K562 (cell line): ENCODE data around the gene ERCC4. TPM values are rescaled to one million over a fixed set of nuclear protein-coding genes. Genes with fewer than 3 reads are reported as not detected.

Experiments
- ATAC-seq: fragments of 200-7000 bp; cut with Tn5 transposase; 3 replicates; pipeline ENCODE4 v1.9.1; 2020; ENCODE audit warnings: moderate library complexity
- BruUV-seq: library from RNA; stranded (reverse); fragments of 400-500 nt; replicated peaks from 2 replicates; lab custom pipeline; 2021; lab: Mats Ljungman, UMichigan
- CTCF ChIA-PET: fragments of 300-600 bp; formaldehyde crosslinking; extraction: SDS; loops from one replicate; lab custom pipeline; 2021; ENCODE audit warnings: low intra/inter-chr PET ratio; lab: Yijun Ruan, JAX
- POLR2A ChIA-PET: fragments of 300-600, 350-650 bp; sonication (Branson Sonifier 250); formaldehyde crosslinking; extraction: SDS; loops from one replicate; lab custom pipeline; 2021; ENCODE audit warnings: antibody characterized with exemption, inconsistent platforms; lab: Yijun Ruan, JAX
- DNase-seq, 4 experiments: peaks; one replicate each; pipeline versions ENCODE4 v3.0.0 to v3.0.0-alpha.2; 2011 to 2018; ENCODE audit warnings: low spot score in 3 of 4, mixed read lengths in 3 of 4; ENCODE audit errors: extremely low read depth in 1 of 4
- FAIRE-seq: peaks from 2 replicates; lab custom pipeline; 2011; peaks lifted over from hg19 to GRCh38; lab: Jason Lieb, UNC
- H2AFZ ChIP-seq: 2 replicates; pipeline ENCODE4 v1.6.0; 2011; ENCODE audit warnings: low read depth, low read length, control low read depth, inconsistent platforms
- H3K27ac ChIP-seq: fragments of 200-600 bp; 3 replicates; pipeline ENCODE4 v1.8.0; 2011; ENCODE audit warnings: low read depth, mild to moderate bottlenecking, control low read depth, inconsistent platforms, low read length, moderate library complexity, mixed read lengths; ENCODE audit errors: extremely low read depth
- H3K27me3 ChIP-seq, 2 experiments: fragments of 300-600 bp in 1 of 2; 2 replicates in 1 of 2; 3 replicates in 1 of 2; pipeline versions ENCODE4 v1.6.0 to v1.8.0; 2011; ENCODE audit warnings: inconsistent platforms in 2 of 2, low read length in 2 of 2, mild to moderate bottlenecking in 1 of 2, mixed read lengths in 1 of 2, moderate library complexity in 1 of 2; ENCODE audit not compliant: control insufficient read depth in 2 of 2, insufficient read depth in 2 of 2
- H3K36me3 ChIP-seq: fragments of 300-600 bp; 3 replicates; pipeline ENCODE4 v1.8.0; 2011; ENCODE audit warnings: mild to moderate bottlenecking, low read length, inconsistent platforms; ENCODE audit not compliant: control insufficient read depth, insufficient read depth
- H3K4me1 ChIP-seq, 2 experiments: fragments of 200-600 bp in 1 of 2; replicated peaks in 1 of 2; 2 replicates in 1 of 2; 3 replicates in 1 of 2; pipeline versions ENCODE4 v1.5.1 to v1.8.0; 2011; ENCODE audit warnings: inconsistent platforms in 2 of 2, low read length in 2 of 2, mild to moderate bottlenecking in 1 of 2, mixed read lengths in 1 of 2, moderate library complexity in 1 of 2; ENCODE audit not compliant: control insufficient read depth in 2 of 2, insufficient read depth in 2 of 2
- H3K4me2 ChIP-seq: 2 replicates; pipeline ENCODE4 v1.6.1; 2011; ENCODE audit warnings: low read length, control low read depth, inconsistent platforms, mixed read lengths; ENCODE audit not compliant: insufficient read depth
- H3K4me3 ChIP-seq: fragments of 200-600 bp; sonication (generic), shearing (Covaris generic); 2 replicates; pipeline ENCODE4 v1.5.1; 2016; ENCODE audit warnings: control low read depth, inconsistent platforms
- H3K79me2 ChIP-seq: fragments of 200-600 bp; 3 replicates; pipeline ENCODE4 v1.8.0; 2011; ENCODE audit warnings: low read length, inconsistent platforms; ENCODE audit not compliant: control insufficient read depth, insufficient read depth
- H3K9ac ChIP-seq, 2 experiments: 2 replicates each; pipeline versions ENCODE4 v1.6.0 to v1.6.1; 2011; ENCODE audit warnings: low read depth in 2 of 2, low read length in 2 of 2, control low read depth in 1 of 2, inconsistent platforms in 1 of 2, mild to moderate bottlenecking in 1 of 2, mixed read lengths in 1 of 2; ENCODE audit not compliant: insufficient read depth in 1 of 2
- H3K9me1 ChIP-seq: one replicate; pipeline ENCODE4 v1.6.0; 2011; ENCODE audit warnings: inconsistent platforms, mild to moderate bottlenecking, low read length, moderate library complexity; ENCODE audit not compliant: control insufficient read depth, insufficient read depth
- H3K9me3 ChIP-seq: replicated peaks from 2 replicates; pipeline ENCODE4 v1.5.1; 2011; ENCODE audit warnings: low read depth, low read length, inconsistent platforms; ENCODE audit not compliant: control insufficient read depth, insufficient read depth
- H4K20me1 ChIP-seq: replicated peaks from 2 replicates; pipeline ENCODE4 v1.6.1; 2011; ENCODE audit warnings: low read length, inconsistent platforms, mixed read lengths; ENCODE audit not compliant: control insufficient read depth, insufficient read depth
- EZH2 ChIP-seq: IDR thresholded peaks from 2 replicates; pipeline ENCODE4 v1.6.1; 2012; ENCODE audit warnings: low read depth, mild to moderate bottlenecking, inconsistent platforms, low read length, borderline replicate concordance
- FOXA1 ChIP-seq: fragments of 450-650 bp; IDR thresholded peaks from 2 replicates; pipeline ENCODE4 v1.6.1; 2016; ENCODE audit warnings: mild to moderate bottlenecking, borderline replicate concordance
- HDAC1 ChIP-seq, 2 experiments: fragments of 450-650 bp; IDR thresholded peaks; 2 replicates each; pipeline ENCODE4 v1.6.1; 2016 to 2017; ENCODE audit warnings: inconsistent platforms in 1 of 2, mild to moderate bottlenecking in 1 of 2, moderate library complexity in 1 of 2
- HNRNPLL ChIP-seq: fragments of 200-400 bp; formaldehyde crosslinking; IDR thresholded peaks from 2 replicates; pipeline ENCODE4 v1.6.1; 2017; ENCODE audit warnings: low read length, low read depth, mild to moderate bottlenecking; ENCODE audit not compliant: poor library complexity, severe bottlenecking
- JUN ChIP-seq, 2 experiments: sonication (generic) in 1 of 2; formaldehyde crosslinking in 1 of 2; IDR thresholded peaks; 2 replicates each; pipeline versions ENCODE4 v1.6.1 to v1.8.0; 2012 to 2022; ENCODE audit warnings: borderline replicate concordance in 2 of 2, mild to moderate bottlenecking in 2 of 2, improper control_type of control experiment in 1 of 2, low read depth in 1 of 2, low read length in 1 of 2, missing genetic modification reagents in 1 of 2
- KLF10 ChIP-seq: fragments of 250-450 bp; sonication (Bioruptor Pico); IDR thresholded peaks from 2 replicates; pipeline ENCODE4 v1.6.1; 2021; ENCODE audit warnings: matching md5 sums
- MEIS2 ChIP-seq: fragments of 450-650 bp; IDR thresholded peaks from 2 replicates; pipeline ENCODE4 v1.6.1; 2014; ENCODE audit warnings: mild to moderate bottlenecking; ENCODE audit not compliant: partially characterized antibody
- POLR2AphosphoS2 ChIP-seq: IDR thresholded peaks from 2 replicates; pipeline ENCODE4 v1.6.1; 2012; ENCODE audit warnings: low read length, improper control_type of control experiment
- POLR2AphosphoS5 ChIP-seq: IDR thresholded peaks from 2 replicates; pipeline ENCODE4 v1.6.1; 2011; ENCODE audit warnings: mild to moderate bottlenecking, low read depth, low read length, moderate library complexity; ENCODE audit not compliant: control insufficient read depth, insufficient read depth
- RCOR1 ChIP-seq, 2 experiments: IDR thresholded peaks; 2 replicates each; pipeline ENCODE4 v1.6.1; 2012; ENCODE audit warnings: low read depth in 2 of 2, low read length in 2 of 2, borderline replicate concordance in 1 of 2, improper control_type of control experiment in 1 of 2
- RFX1 ChIP-seq: fragments of 450-650 bp; IDR thresholded peaks from 2 replicates; pipeline ENCODE4 v1.6.1; 2016; ENCODE audit warnings: mild to moderate bottlenecking, moderate library complexity
- SOX6 ChIP-seq: fragments of 450-650 bp; IDR thresholded peaks from 2 replicates; pipeline ENCODE4 v1.6.1; 2014; ENCODE audit warnings: mild to moderate bottlenecking
- ZNF174 ChIP-seq: fragments of 250-450 bp; sonication (Bioruptor Pico); IDR thresholded peaks from 2 replicates; pipeline ENCODE4 v1.4.0; 2020; ENCODE audit warnings: mild to moderate bottlenecking
- ZNF217 ChIP-seq: sonication (generic); formaldehyde crosslinking; IDR thresholded peaks from 2 replicates; pipeline ENCODE4 v1.8.0; 2022; ENCODE audit warnings: mild to moderate bottlenecking, missing genetic modification reagents
- ZNF239 ChIP-seq: fragments of 250-450 bp; sonication (Bioruptor Pico); IDR thresholded peaks from 2 replicates; pipeline ENCODE4 v1.4.0; 2020; ENCODE audit warnings: mild to moderate bottlenecking
- WGBS: fragments of 100-300 bp; shearing (Covaris generic); methylation state at CpG from one replicate; pipeline ENCODE4 v1.1.6; 2016; ENCODE audit warnings: low coverage, mixed read lengths; ENCODE audit not compliant: insufficient coverage; ENCODE audit errors: missing lambda C conversion rate; 5-methylcytosine and 5-hydroxymethylcytosine counted together
- in situ Hi-C: fragments of 300-500 bp; cut with MboI; formaldehyde crosslinking; loops from 4 replicates; pipeline ENCODE4 v1.15.0; 2018; ENCODE audit warnings: inconsistent platforms, mixed read lengths
- intact Hi-C: fragments of 100-400 bp; cut with micrococcal nuclease; formaldehyde crosslinking; loops from 2 replicates; pipeline ENCODE4 v1.14.2; 2022
- polyA plus RNA-seq, 8 experiments: library from polyadenylated mRNA; depleted of rRNA in 4 of 8; stranded (reverse) in 5 of 8; unstranded in 3 of 8; fragments of >200 nt; fragmentation: Nextera tagmentation in 2 of 8; fragmentation: Illumina TruSeq in 1 of 8; extraction: Ambion mirVana in 2 of 8; extraction: Trizol in 1 of 8; gene quantifications; 2 replicates each; pipeline versions ENCODE4 v1.2.1 to v1.2.3, GENCODE V29; 2011 to 2014; ENCODE audit warnings: inconsistent platforms in 1 of 8, missing spikeins in 1 of 8
- total RNA-seq, 7 experiments: library from RNA; depleted of rRNA in 6 of 7; stranded (reverse); fragments of >200 nt in 6 of 7; fragmentation: Illumina TruSeq in 2 of 7; extraction: Trizol in 2 of 7; gene quantifications; 2 replicates each; pipeline versions ENCODE4 v1.2.1 to v1.2.3, GENCODE V29; 2011 to 2021; ENCODE audit warnings: low replicate concordance in 1 of 7
- TF ChIP-seq, protein P1 (sequence below): IDR thresholded peaks from 2 replicates; pipeline ENCODE4 v1.6.1; 2011; ENCODE audit warnings: borderline replicate concordance, low read depth, mild to moderate bottlenecking, moderate library complexity, low read length; ENCODE audit not compliant: insufficient read depth, poor library complexity, severe bottlenecking

Gene ERCC4
- total and polyA plus RNA-seq, 9 of the 15 experiments (the other 6 are each of a cell fraction or from before 2014, with no cell fraction given) = 3.7 to 10.5 (median 6.0) TPM

DNA sequence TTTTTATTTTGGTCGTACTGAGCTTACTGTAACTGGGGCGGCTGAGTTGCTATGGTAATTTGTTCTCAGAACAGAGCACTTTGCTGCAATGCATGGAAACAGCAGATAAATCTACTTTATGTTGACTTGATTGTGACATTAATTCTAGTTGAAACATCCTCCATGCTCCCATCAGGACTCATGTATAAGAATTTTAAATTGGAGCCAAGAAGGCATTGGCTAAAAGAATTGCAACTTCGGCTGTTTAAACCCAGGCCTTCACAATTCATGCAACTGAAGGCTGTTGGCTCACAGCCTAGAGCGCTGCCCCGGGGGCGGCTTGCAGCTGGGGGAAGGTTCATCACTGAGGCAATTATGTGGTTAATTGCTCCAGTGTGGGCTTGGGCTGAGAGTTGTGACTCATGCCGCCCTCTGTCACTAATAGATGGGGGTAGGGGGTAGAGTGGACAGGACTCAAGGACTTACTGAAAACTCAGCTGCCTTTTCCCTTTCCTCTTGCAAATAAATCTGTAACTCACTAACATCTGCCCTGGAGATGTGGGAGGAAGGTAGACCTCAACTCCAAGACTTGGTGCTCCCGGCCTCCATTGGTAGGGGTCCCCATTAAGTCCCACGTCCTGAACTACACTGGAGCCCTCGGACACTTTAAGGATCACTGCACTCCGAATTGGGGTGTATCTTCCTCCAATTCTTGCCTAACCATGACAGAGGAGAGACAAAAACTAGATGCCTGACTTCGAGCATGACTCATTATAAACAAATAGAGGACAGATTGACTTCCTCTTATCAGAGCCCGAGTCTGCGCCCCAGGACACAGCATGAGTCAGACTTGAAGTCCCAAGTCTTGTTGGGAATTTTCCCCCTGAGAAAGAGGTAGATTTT, 37.5 kb downstream of the ERCC4 start:
- in situ Hi-C loops = no loop called here
- Histone ChIP-seq H3K27ac (peak overlapping the region; percentile 56; the same call in 2 of the 3 replicates), H4K20me1 (no peaks in the 10 kb centered on the region; the same call in 1 of the 2 replicates), H3K36me3 (no peaks in the 10 kb centered on the region), H3K79me2 (no peaks in the 10 kb centered on the region), H3K9me3 (no peaks in the 10 kb centered on the region), H2AFZ (no peak overlapping the region), H3K4me1 (peaks cover 0 to 16% of the 10 kb centered on the region in 2 experiments; a peak in 3 of 5 replicates), H3K27me3 (peaks cover 10 to 13% of the 10 kb centered on the region in 2 experiments), H3K9ac (no peak overlapping the region), H3K9me1 (no peaks in the 10 kb centered on the region), H3K4me2 (peak overlapping the region; percentile 41), H3K4me3 (no peak overlapping the region)
- intact Hi-C loops = no loop called here
- BruUV-seq = no TSS peak
- peak; percentile 98 for FAIRE-seq
- DNase-seq = peak; percentile 32 to 81 (median 51)
- CTCF ChIA-PET = no interaction called here
- POLR2A ChIA-PET = interaction anchor here (0.7 kb wide), 2 partner anchors 11 to 91 kb away, joined by 3 read pairs; no protein-coding TSS in a partner anchor
- peak; percentile 94 for ATAC-seq
- WGBS = 3% methylated on average over 14 of the region's 14 CpGs
- TF ChIP-seq HDAC1 (IDR thresholded peaks at IDR 0.05) = peak in 1 of 2 experiments; percentile 82; a peak in 2 of 4 replicates
- TF ChIP-seq POLR2AphosphoS5 = 0 out of 2 replicates have a peak, but pooled peaks have one; percentile 32
- no peak for TF ChIP-seq POLR2AphosphoS2
- peak; percentile 63 for TF ChIP-seq MEIS2
- TF ChIP-seq KLF10 = no peak
- TF ChIP-seq ZNF217 (CRISPR knock-in tag) = no peak
- TF ChIP-seq EZH2 = no peak
- TF ChIP-seq, protein P1, sequence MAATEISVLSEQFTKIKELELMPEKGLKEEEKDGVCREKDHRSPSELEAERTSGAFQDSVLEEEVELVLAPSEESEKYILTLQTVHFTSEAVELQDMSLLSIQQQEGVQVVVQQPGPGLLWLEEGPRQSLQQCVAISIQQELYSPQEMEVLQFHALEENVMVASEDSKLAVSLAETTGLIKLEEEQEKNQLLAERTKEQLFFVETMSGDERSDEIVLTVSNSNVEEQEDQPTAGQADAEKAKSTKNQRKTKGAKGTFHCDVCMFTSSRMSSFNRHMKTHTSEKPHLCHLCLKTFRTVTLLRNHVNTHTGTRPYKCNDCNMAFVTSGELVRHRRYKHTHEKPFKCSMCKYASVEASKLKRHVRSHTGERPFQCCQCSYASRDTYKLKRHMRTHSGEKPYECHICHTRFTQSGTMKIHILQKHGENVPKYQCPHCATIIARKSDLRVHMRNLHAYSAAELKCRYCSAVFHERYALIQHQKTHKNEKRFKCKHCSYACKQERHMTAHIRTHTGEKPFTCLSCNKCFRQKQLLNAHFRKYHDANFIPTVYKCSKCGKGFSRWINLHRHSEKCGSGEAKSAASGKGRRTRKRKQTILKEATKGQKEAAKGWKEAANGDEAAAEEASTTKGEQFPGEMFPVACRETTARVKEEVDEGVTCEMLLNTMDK = no peak
- peak; percentile 63 to 97; a peak in 2 of 4 replicates for TF ChIP-seq RCOR1 (IDR thresholded peaks at IDR 0.05; ENCODE audit: borderline replicate concordance in 1 of 2, low read depth in 2 of 2, low read length in 2 of 2)
- TF ChIP-seq SOX6 = peak; percentile 42; the same call in 1 of the 2 replicates
- TF ChIP-seq ZNF174 (CRISPR knock-in tag) = no peak
- TF ChIP-seq JUN (IDR thresholded peaks at IDR 0.05; ENCODE audit: borderline replicate concordance, low read depth, low read length) = peak; percentile 96
- no peak for TF ChIP-seq JUN (CRISPR knock-in tag; IDR thresholded peaks at IDR 0.05; ENCODE audit: borderline replicate concordance)
- peak; percentile 68 for TF ChIP-seq RFX1
- TF ChIP-seq ZNF239 (CRISPR knock-in tag) = no peak
- 0 out of 2 replicates have a peak, but pooled peaks have one; percentile 39 for TF ChIP-seq FOXA1
- TF ChIP-seq HNRNPLL = no peak
